Activated CD4-positive, alpha-beta T cell treated with anti-CD3 and anti-CD28 coated beads, Interleukin-2, Interleukin-4, amounts not matched to agents 100 ng/mL and 50 ng/mL, durations not matched to agents 16 hours and 8 hours (primary cell): ENCODE measurements around the gene SP9.

Experiments
- DNase-seq: peaks from one replicate; pipeline ENCODE4 v3.0.0-alpha.2; 2020; ENCODE audit warnings: low spot score

The SP9 gene

GRCh38 chr2:174333372-174334277 lies 1.1 kb upstream of the SP9 start:
- DNase-seq = no peak

GRCh38 chr2:174334278-174334715 lies 457 bp upstream of the SP9 start:
- DNase-seq = no peak

GRCh38 chr2:174335254-174335987 lies 667 bp downstream of the SP9 start:
- no peak for DNase-seq

DNA sequence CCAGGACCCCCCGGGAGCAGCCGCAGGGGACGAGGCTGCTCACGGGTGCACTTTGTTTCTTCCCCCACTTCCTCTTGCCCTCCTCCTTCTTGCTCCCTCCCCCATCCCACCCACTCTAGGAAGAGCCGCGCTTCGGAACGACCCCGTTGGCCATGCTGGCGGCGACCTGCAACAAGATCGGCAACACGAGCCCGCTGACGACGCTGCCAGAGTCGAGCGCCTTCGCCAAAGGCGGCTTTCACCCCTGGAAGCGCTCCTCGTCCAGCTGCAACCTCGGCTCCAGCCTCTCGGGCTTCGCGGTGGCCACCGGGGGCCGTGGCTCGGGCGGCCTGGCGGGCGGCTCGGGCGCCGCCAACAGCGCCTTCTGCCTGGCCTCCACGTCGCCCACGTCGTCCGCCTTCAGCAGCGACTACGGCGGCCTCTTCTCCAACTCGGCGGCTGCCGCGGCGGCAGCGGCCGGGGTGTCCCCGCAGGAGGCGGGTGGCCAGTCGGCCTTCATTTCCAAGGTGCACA lies 1.3 kb downstream of the SP9 start:
- DNase-seq = no peak

- DNase-seq = no peak
Observed at GRCh38 chr2:174336501-174337336, 2.0 kb downstream of the SP9 start.

DNA sequence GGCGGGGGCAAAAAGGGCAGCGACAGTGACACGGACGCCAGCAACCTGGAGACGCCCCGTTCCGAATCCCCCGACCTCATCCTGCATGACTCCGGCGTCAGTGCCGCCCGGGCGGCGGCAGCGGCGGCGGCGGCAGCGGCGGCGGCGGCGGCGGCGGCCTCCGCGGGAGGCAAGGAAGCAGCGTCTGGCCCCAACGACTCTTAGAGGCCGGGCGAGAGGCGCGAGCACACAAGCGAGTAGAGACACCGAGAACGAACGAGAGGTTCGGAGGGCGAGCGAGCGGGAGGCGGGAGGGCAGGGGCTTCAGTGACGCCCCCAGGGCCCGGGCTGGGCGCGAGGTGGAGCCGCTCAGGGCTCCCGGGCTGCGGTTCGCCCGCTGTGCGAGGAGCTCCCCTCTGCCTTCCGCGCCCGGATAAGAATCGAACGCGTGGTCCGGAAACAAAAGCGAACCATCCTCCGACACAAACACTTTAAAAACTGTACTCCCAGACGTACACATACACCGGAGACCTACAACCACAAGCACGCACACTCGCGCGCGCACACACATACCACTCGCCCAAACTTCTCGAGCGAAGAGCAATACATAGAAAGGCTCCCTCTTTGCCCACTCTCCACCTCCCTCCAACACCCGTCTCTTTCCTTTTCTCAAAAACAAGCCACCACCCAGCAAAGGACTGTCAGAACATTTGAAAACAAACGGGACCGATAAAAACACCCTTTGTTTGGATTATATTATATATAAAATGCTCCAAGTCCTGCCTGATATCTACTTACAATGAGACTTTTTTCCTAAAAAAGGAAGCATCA lies 2.8 kb downstream of the SP9 start:
- DNase-seq = no peak

GRCh38 chr2:174338147-174338605 lies 3.4 kb downstream of the SP9 start:
- DNase-seq = no peak

- no peak for DNase-seq
Observed at GRCh38 chr2:174338671-174339560, 4.2 kb downstream of the SP9 start.

DNA sequence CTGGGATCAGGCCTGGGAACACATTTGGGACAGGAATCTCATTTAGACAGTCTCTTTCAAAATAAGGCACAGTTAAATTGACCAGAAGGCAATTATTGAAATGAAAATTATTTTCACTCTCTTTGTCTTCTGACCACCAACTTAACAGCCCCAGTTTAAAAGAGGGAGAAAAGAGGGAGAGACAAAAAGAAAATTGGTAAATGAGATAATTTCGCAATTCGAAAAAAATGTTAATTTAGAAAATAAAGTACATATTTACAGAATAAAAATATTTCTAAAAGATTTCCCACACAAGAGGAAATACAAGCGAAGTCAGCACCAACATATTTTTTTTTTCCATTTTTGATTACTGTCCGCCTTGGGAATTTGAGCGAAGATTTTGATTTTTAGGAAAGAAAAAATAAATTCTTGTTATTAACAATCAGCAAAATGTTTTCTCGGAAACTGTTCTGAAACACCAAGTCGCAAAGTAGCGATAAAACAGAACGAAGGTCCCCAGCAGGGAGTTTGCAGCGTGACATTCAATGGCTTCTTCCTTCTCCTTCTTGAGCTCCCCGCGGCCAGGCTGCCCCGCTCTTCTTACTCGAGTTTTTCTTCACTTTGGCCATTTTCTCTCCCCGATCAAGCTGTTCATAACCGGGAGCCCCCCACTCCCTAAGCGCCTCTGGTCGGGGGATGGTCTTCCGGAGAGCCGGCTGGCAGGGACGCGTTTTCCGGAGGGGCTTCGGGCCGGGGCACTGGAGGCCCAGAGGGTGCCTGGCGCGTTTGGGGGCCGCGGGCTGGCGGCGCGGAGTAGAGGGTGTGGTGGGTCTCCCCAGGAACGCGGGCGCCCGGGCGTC lies 5.0 kb downstream of the SP9 start:
- no peak for DNase-seq

- no peak for DNase-seq
Observed at GRCh38 chr2:174340400-174341292, 5.9 kb downstream of the SP9 start.

DNA sequence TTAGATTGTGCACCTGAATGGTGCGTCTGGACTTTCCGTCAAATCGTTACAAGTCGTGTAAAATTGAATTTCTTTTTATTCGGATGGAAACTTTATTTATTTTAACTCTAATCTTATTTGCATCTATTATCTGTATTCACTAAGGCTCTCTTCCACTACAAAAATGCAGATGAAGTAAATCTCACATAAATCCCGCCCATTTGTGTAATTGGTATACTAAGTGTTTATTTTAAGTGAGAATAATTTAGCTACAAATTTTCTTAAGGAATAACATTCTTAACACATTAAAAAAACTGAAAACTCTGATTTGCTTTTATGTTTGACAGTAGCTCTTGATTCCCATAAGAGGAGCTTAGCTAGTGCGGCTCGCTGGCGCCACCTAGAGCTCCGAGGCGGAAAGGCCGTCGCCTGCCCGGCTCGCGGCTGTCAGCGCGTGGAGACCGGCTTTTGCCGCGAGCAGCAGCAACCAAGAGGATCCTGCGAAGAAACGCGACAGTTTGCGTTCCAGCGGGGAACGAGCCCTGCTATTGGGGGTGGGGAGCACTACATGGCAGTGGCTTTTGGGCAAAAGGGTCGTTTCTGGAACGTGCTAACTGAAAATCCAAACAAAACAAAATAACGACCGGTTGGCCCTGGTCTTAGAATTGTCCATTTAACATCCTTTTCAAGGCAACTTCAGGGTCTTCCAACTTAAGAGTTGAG lies 6.7 kb downstream of the SP9 start:
- peak; percentile 90 for DNase-seq

- DNase-seq = no peak
Observed at GRCh38 chr2:174341995-174342685, 7.4 kb downstream of the SP9 start.

GRCh38 chr2:174342686-174343342 lies 8.1 kb downstream of the SP9 start:
- no peak for DNase-seq

- DNase-seq = no peak
Observed at GRCh38 chr2:174343343-174343622, 8.5 kb downstream of the SP9 start.

- no peak for DNase-seq
Observed at GRCh38 chr2:174343623-174344455, 9.1 kb downstream of the SP9 start.
